PC-3 (cell line): ENCODE data around the gene KIAA2012. TPM values are rescaled to one million over a fixed set of nuclear protein-coding genes. Genes with fewer than 3 reads are reported as not detected.
A peak's percentile ranks its signal among the peaks of the same experiment; 100 is the strongest.
"Not testable (repeated sequence)": the region's sequence is repeated elsewhere in the genome, so short reads cannot be mapped to it uniquely, and the experiment has no call there.

Experiments used
- ATAC-seq: fragments of 200-7000 bp; cut with Tn5 transposase; 2 replicates; pipeline ENCODE4 v1.9.1; 2020; ENCODE audit warnings: mild to moderate bottlenecking, moderate library complexity
- BruUV-seq: library from RNA; stranded (reverse); fragments of 400-500 nt; replicated peaks from 2 replicates; lab custom pipeline; 2021; lab: Mats Ljungman, UMichigan
- CTCF ChIA-PET: fragments of 300-600 bp; sonication (Branson Sonifier 250); formaldehyde crosslinking; loops from one replicate; lab custom pipeline; 2022; ENCODE audit warnings: antibody characterized with exemption; lab: Charles Lee
- POLR2A ChIA-PET: fragments of 300-600 bp; sonication (Branson Sonifier 250); formaldehyde crosslinking; loops from one replicate; lab custom pipeline; 2022; ENCODE audit warnings: antibody characterized with exemption; ENCODE audit not compliant: unreplicated experiment; lab: Charles Lee
- DNase-seq: peaks from one replicate; pipeline ENCODE4 v3.0.0-alpha.2; 2015
- H2AFZ ChIP-seq: fragments of 300-600 bp; sonication (generic); 2 replicates; pipeline ENCODE4 v1.6.0; 2016; ENCODE audit warnings: antibody characterized with exemption, low read length
- H3F3A ChIP-seq: fragments of 300-600 bp; sonication (generic); one replicate; pipeline ENCODE4 v1.6.0; 2017; ENCODE audit warnings: antibody characterized with exemption, low read length, control low read depth, mild to moderate bottlenecking; ENCODE audit not compliant: unreplicated experiment
- H3K27ac ChIP-seq: fragments of 300-600 bp; sonication (generic); 2 replicates; pipeline ENCODE4 v1.5.1; 2016; ENCODE audit warnings: mild to moderate bottlenecking, low read length
- H3K27me3 ChIP-seq: fragments of 300-600 bp; sonication (generic); 2 replicates; pipeline ENCODE4 v1.6.1; 2016; ENCODE audit warnings: low read length, mixed read lengths
- H3K36me3 ChIP-seq: fragments of 300-600 bp; sonication (generic); 2 replicates; pipeline ENCODE4 v1.6.1; 2016; ENCODE audit warnings: low read depth, mixed run types, low read length, mixed read lengths
- H3K4me1 ChIP-seq: fragments of 300-600 bp; sonication (generic); 2 replicates; pipeline ENCODE4 v1.5.1; 2016; ENCODE audit warnings: low read length; ENCODE audit not compliant: insufficient read depth
- H3K4me2 ChIP-seq: fragments of 300-600 bp; sonication (generic); 2 replicates; pipeline ENCODE4 v1.6.0; 2016; ENCODE audit warnings: low read length
- H3K4me3 ChIP-seq: fragments of 300-600 bp; sonication (generic); 2 replicates; pipeline ENCODE4 v1.5.1; 2016; ENCODE audit warnings: mild to moderate bottlenecking, low read length, mixed read lengths
- H3K79me2 ChIP-seq: fragments of 300-600 bp; sonication (generic); 2 replicates; pipeline ENCODE4 v1.6.1; 2017; ENCODE audit warnings: low read length, mixed read lengths
- H3K9ac ChIP-seq: fragments of 300-600 bp; sonication (generic); 2 replicates; pipeline ENCODE4 v1.6.0; 2016; ENCODE audit warnings: mild to moderate bottlenecking, low read length
- H3K9me2 ChIP-seq: fragments of 300-600 bp; sonication (generic); replicated peaks from 2 replicates; pipeline ENCODE4 v1.6.1; 2016; ENCODE audit warnings: mixed run types, low read length, mixed read lengths
- H3K9me3 ChIP-seq: fragments of 300-600 bp; sonication (generic); 2 replicates; pipeline ENCODE4 v1.6.1; 2016; ENCODE audit warnings: low read length, mixed read lengths
- H4K20me1 ChIP-seq: fragments of 300-600 bp; sonication (generic); 2 replicates; pipeline ENCODE4 v1.6.1; 2016; ENCODE audit warnings: low read length, mixed read lengths
- CTCF ChIP-seq: fragments of 300-600 bp; sonication (generic); conservative IDR thresholded peaks from 2 replicates; pipeline ENCODE4 v1.5.1; 2017; ENCODE audit warnings: antibody characterized with exemption, low read depth, mild to moderate bottlenecking, low read length
- EZH2 ChIP-seq: fragments of 300-600 bp; sonication (generic); IDR thresholded peaks from one replicate; pipeline ENCODE4 v1.6.1; 2017; ENCODE audit warnings: antibody characterized with exemption, mild to moderate bottlenecking, low read length; ENCODE audit not compliant: unreplicated experiment
- EZH2phosphoT487 ChIP-seq: fragments of 300-600 bp; sonication (generic); IDR thresholded peaks from 2 replicates; pipeline ENCODE4 v1.6.1; 2018; ENCODE audit warnings: mild to moderate bottlenecking, antibody characterized with exemption, low read length, borderline replicate concordance
- intact Hi-C: fragments of 100-400 bp; cut with micrococcal nuclease; formaldehyde crosslinking; loops from 2 replicates; pipeline ENCODE4 v1.9.0; 2023
- total RNA-seq: library from RNA; depleted of rRNA; stranded (reverse); fragments of >200 nt; gene quantifications from 2 replicates; pipeline ENCODE4 v1.2.3, GENCODE V29; 2014

The KIAA2012 gene
- total RNA-seq, 1 experiment from 2014 or later, result not detected

DNA sequence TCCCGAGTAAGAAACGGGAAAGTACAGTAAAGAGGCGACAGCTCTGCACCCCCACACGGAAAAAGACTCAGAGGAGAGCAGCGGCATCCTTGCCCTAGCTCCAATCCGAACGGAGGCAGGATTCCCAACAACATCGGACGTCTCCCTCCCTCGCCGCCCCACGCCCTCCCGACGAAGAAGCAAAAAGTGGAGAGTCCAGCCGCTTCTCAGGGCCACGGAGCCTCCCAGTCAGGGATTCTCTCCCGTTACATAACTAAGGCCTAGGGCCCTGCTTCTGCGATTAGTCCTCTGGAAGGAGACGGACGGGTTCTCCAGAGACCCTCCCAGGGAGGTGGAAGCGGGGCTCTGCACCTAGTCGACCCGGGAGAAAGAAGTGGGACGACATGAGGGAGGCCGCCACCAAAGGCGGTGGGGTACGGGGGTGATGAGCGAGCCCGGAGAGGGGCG lies 164.8 kb downstream of the KIAA2012 start:
- Histone ChIP-seq H3K4me3 (peak overlapping the region; percentile 90), H3K4me1 (peaks cover 13% of the 10 kb centered on the region), H3K9ac (peak overlapping the region; percentile 77), H3K36me3 (no peaks in the 10 kb centered on the region), H2AFZ (peak overlapping the region; percentile 96), H3F3A (no peaks in the 10 kb centered on the region), H3K4me2 (peak overlapping the region; percentile 85), H3K9me2 (no peaks in the 10 kb centered on the region), H3K79me2 (peaks cover 61% of the 10 kb centered on the region), H3K27ac (no peak overlapping the region), H3K27me3 (no peaks in the 10 kb centered on the region), H3K9me3 (no peaks in the 10 kb centered on the region), H4K20me1 (peaks cover 16% of the 10 kb centered on the region)
- DNase-seq (peak; percentile 34), ATAC-seq (peak; percentile 61)
- no TSS peak for BruUV-seq
- TF ChIP-seq EZH2phosphoT487 (no peak), CTCF (no peak)
- ChIA-PET POLR2A (interaction anchor here (0.6 kb wide), 1 partner anchor 287 kb away, joined by 5 read pairs; no protein-coding TSS in a partner anchor), CTCF (no interaction called here)
- intact Hi-C loops, result no loop called here

GRCh38 chr2:202238234-202239197 lies 165.5 kb downstream of the KIAA2012 start, which contains the start of gene SUMO1:
Gene SUMO1, minus strand, starts transcription at chr2:202238597. Its CDS starts 146 bp downstream, at chr2:202238451.
- Histone ChIP-seq H4K20me1 (peaks cover 16% of the 10 kb centered on the region), H3K9ac (peak within 1 kb of the TSS; percentile 77), H3K9me2 (no peaks in the 10 kb centered on the region), H3K36me3 (no peaks in the 10 kb centered on the region), H3K79me2 (peaks cover 54% of the 10 kb centered on the region), H3K4me2 (peak within 1 kb of the TSS; percentile 85), H3K27ac (no peak within 1 kb of the TSS), H3K4me1 (peaks cover 13% of the 10 kb centered on the region), H2AFZ (peak within 1 kb of the TSS; percentile 96), H3K4me3 (peak within 1 kb of the TSS; percentile 90), H3K27me3 (no peaks in the 10 kb centered on the region), H3K9me3 (no peaks in the 10 kb centered on the region), H3F3A (no peaks in the 10 kb centered on the region)
- intact Hi-C loops, result no loop called here
- peak; percentile 93 for ATAC-seq
- CTCF ChIA-PET, result no interaction called here
- POLR2A ChIA-PET, result interaction anchor here (0.6 to 0.7 kb wide), 2 partner anchors 33 to 1093 kb away, joined by 3 to 4 read pairs; no protein-coding TSS in a partner anchor
- DNase-seq, result peak; percentile 91
- no peak for TF ChIP-seq EZH2
- TF ChIP-seq CTCF, result no peak
- TF ChIP-seq EZH2phosphoT487, result no peak
- BruUV-seq, result TSS peak; percentile 98

DNA sequence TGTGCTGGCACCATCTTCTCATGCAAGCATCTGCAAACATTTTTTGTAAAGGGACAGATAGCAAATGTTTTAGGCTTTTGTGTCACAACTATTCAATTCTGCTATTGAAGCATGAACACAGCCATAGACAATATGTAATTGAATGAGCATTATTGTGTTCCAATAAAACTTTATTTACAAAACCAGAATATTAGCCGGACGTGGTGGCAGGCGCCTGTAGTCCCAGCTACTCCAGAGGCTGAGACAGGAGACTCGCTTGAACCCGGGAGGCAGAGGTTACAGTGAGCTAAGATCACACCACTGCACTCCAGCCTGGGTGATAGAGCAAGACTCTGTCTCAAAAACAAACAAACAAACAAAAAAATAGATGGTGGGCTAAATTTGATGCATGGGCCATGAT lies 174.7 kb downstream of the KIAA2012 start:
- POLR2A ChIA-PET, ATAC-seq, H3K9me3 ChIP-seq, H3F3A ChIP-seq, intact Hi-C loops, H4K20me1 ChIP-seq, H3K9ac ChIP-seq, BruUV-seq, H3K79me2 ChIP-seq, DNase-seq, H3K27ac ChIP-seq, H3K9me2 ChIP-seq, H2AFZ ChIP-seq, H3K4me2 ChIP-seq, CTCF ChIA-PET, H3K36me3 ChIP-seq, H3K4me3 ChIP-seq, H3K27me3 ChIP-seq: not testable (repeated sequence)
- peaks cover 14% of the 10 kb centered on the region for H3K4me1 ChIP-seq
